Measurements from ENCODE around the gene ZSCAN31. TPM values are rescaled to one million over a fixed set of nuclear protein-coding genes. Genes with fewer than 3 reads are reported as not detected.

Gene ZSCAN31
- total and polyA plus RNA-seq, 2 experiments from 2014 or later, result 0.54 to 1.5 TPM

- H3K27me3 ChIP-seq (replicated peaks; ENCODE audit: insufficient read depth), result no peaks in the 10 kb centered on the region
- no peaks in the 10 kb centered on the region for H3K9me2 ChIP-seq (ENCODE audit: insufficient read depth)
- no peak overlapping the region for H3K27ac ChIP-seq
- no peak overlapping the region for H3K4me3 ChIP-seq
- in situ Hi-C loops (cut with MboI), result loop anchor here (25.0 kb wide), 1 partner anchor 1166 kb away; no protein-coding TSS in a partner anchor
- TF ChIP-seq EZH2 (IDR thresholded peaks at IDR 0.05; ENCODE audit: insufficient read depth, poor library complexity, severe bottlenecking), result no peak
- TF ChIP-seq EZH2phosphoT487 (IDR thresholded peaks at IDR 0.05; ENCODE audit: insufficient read depth, low read depth), result no peak
- H3K9me3 ChIP-seq (ENCODE audit: low read depth), result no peaks in the 10 kb centered on the region
- WGBS, 2 experiments (ENCODE audit: low coverage in 1 of 2, low lambda C conversion rate in 2 of 2, missing lambda C conversion rate in 2 of 2), result 84 to 86% methylated on average over 3 of the region's 3 CpGs
- H2AFZ ChIP-seq, result no peak overlapping the region
- H3K4me2 ChIP-seq (ENCODE audit: unreplicated experiment), result no peak overlapping the region
- no peak for DNase-seq
- H3K9ac ChIP-seq, result 0 out of 2 replicates have a peak overlapping the region, but pooled peaks have one; percentile 22
- H4K20me1 ChIP-seq (ENCODE audit: insufficient read depth), result no peaks in the 10 kb centered on the region
- no peaks in the 10 kb centered on the region for H3K36me3 ChIP-seq (ENCODE audit: low read depth)
- no peaks in the 10 kb centered on the region; the same call in none of the 2 replicates for H3F3A ChIP-seq (ENCODE audit: insufficient read depth)
- peaks cover 7% of the 10 kb centered on the region; the same call in 1 of the 2 replicates for H3K4me1 ChIP-seq (ENCODE audit: insufficient read depth)
- peaks cover 44% of the 10 kb centered on the region for H3K79me2 ChIP-seq (ENCODE audit: insufficient read depth)
Measured at GRCh38 chr6:28353356-28353755, 17.4 kb upstream of the ZSCAN31 start.

- no peaks in the 10 kb centered on the region for H3K9me2 ChIP-seq (ENCODE audit: insufficient read depth)
- TF ChIP-seq EZH2 (IDR thresholded peaks at IDR 0.05; ENCODE audit: insufficient read depth, poor library complexity, severe bottlenecking) (no peak), EZH2phosphoT487 (IDR thresholded peaks at IDR 0.05; ENCODE audit: insufficient read depth, low read depth) (no peak)
- no peak overlapping the region for H2AFZ ChIP-seq
- H3K4me1 ChIP-seq (ENCODE audit: insufficient read depth), result peaks cover 7% of the 10 kb centered on the region; the same call in 1 of the 2 replicates
- in situ Hi-C loops (cut with MboI), result loop anchor here (25.0 kb wide), 1 partner anchor 1164 kb away; no protein-coding TSS in a partner anchor
- no peak overlapping the region for H3K9ac ChIP-seq
- H3K27me3 ChIP-seq (replicated peaks; ENCODE audit: insufficient read depth), result 0 out of 2 replicates have a peak, but pooled peaks cover 6% of the 10 kb centered on the region
- H3F3A ChIP-seq (ENCODE audit: insufficient read depth), result no peaks in the 10 kb centered on the region; the same call in none of the 2 replicates
- no peaks in the 10 kb centered on the region for H4K20me1 ChIP-seq (ENCODE audit: insufficient read depth)
- no peak overlapping the region for H3K4me2 ChIP-seq (ENCODE audit: unreplicated experiment)
- H3K79me2 ChIP-seq (ENCODE audit: insufficient read depth), result peaks cover 44% of the 10 kb centered on the region
- H3K9me3 ChIP-seq (ENCODE audit: low read depth), result no peaks in the 10 kb centered on the region
- H3K27ac ChIP-seq, result no peak overlapping the region
- WGBS, 2 experiments (ENCODE audit: low coverage in 1 of 2, low lambda C conversion rate in 2 of 2, missing lambda C conversion rate in 2 of 2), result 72 to 85% methylated on average over 2 of the region's 2 CpGs
- H3K36me3 ChIP-seq (ENCODE audit: low read depth), result no peaks in the 10 kb centered on the region
- no peak overlapping the region for H3K4me3 ChIP-seq
- no peak for DNase-seq
Measured at GRCh38 chr6:28351493-28351925, 15.6 kb upstream of the ZSCAN31 start.

- no peak for DNase-seq
- Histone ChIP-seq H3F3A (ENCODE audit: insufficient read depth) (no peaks in the 10 kb centered on the region; the same call in none of the 2 replicates), H4K20me1 (ENCODE audit: insufficient read depth) (no peaks in the 10 kb centered on the region), H3K79me2 (ENCODE audit: insufficient read depth) (peaks cover 44% of the 10 kb centered on the region), H3K36me3 (ENCODE audit: low read depth) (no peaks in the 10 kb centered on the region), H3K27ac (no peak overlapping the region), H2AFZ (peak overlapping the region; percentile 100; the same call in 1 of the 2 replicates), H3K4me1 (ENCODE audit: insufficient read depth) (peaks cover 7% of the 10 kb centered on the region; the same call in 1 of the 2 replicates), H3K4me2 (ENCODE audit: unreplicated experiment) (peak overlapping the region; percentile 97), H3K27me3 (replicated peaks; ENCODE audit: insufficient read depth) (0 out of 2 replicates have a peak, but pooled peaks cover 6% of the 10 kb centered on the region), H3K9me2 (ENCODE audit: insufficient read depth) (no peaks in the 10 kb centered on the region), H3K9ac (0 out of 2 replicates have a peak overlapping the region, but pooled peaks have one; percentile 3), H3K4me3 (peak overlapping the region; percentile 92), H3K9me3 (ENCODE audit: low read depth) (no peaks in the 10 kb centered on the region)
- 68 to 71% methylated on average over 2 of the region's 2 CpGs for WGBS, 2 experiments (ENCODE audit: low coverage in 1 of 2, low lambda C conversion rate in 2 of 2, missing lambda C conversion rate in 2 of 2)
- in situ Hi-C loops (cut with MboI), result loop anchor here (25.0 kb wide), 1 partner anchor 1164 kb away; no protein-coding TSS in a partner anchor
- TF ChIP-seq EZH2 (IDR thresholded peaks at IDR 0.05; ENCODE audit: insufficient read depth, poor library complexity, severe bottlenecking), result no peak
- TF ChIP-seq EZH2phosphoT487 (IDR thresholded peaks at IDR 0.05; ENCODE audit: insufficient read depth, low read depth), result no peak
Measured at GRCh38 chr6:28351087-28351486, 15.1 kb upstream of the ZSCAN31 start.

DNA sequence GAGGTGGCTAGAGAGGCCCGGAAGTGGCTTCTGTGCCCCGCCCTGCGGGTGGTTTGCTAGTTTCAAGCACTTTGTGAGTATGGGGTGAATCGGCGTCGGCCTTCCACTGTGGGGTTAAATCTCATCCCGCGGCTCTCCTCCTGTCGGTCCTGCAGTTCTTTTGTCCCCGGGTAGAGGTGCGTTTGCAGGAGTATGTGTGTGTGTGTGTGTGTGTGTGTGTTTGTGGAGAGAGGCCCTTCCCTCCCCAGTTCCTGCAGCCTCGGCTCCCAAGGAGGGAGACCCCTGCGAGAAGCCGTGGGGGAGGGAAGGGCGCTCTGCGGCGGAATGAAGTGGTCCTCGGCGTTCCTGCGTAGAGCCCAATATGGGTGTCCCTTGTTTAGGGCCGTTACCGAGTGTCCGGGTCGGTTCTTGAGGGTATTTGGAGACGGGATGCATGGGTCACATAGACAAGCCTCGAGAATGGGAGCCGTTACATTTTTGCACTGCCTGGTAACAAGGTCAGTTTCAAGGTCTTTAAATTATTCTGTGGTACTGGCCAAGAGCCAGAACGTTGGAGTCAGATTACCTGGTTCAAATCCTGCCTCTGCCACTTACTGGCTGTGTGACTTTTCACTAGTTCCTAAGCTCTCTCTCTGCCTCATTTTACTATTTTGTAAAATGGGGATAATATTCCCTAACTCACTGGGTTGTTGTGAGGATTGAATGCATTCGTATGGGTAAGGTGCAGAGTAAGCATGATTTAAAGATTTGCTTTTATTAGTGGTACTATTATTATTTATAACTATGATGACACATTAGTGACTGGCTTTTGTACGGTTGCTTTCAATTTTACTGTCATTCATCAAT lies 14.2 kb upstream of the ZSCAN31 start, which contains the start of gene ZKSCAN3:
TSS of gene ZKSCAN3 (plus strand) at position 56 of the 846 bp plus-strand sequence. CDS start 9,640 bp downstream, outside the sequence.
- Histone ChIP-seq H3F3A (ENCODE audit: insufficient read depth) (no peaks in the 10 kb centered on the region; the same call in none of the 2 replicates), H3K9me2 (ENCODE audit: insufficient read depth) (no peaks in the 10 kb centered on the region), H2AFZ (peak within 1 kb of the TSS; percentile 100), H3K27ac (peak within 1 kb of the TSS; percentile 18; the same call in 1 of the 2 replicates), H3K4me2 (ENCODE audit: unreplicated experiment) (peak within 1 kb of the TSS; percentile 97), H3K9me3 (ENCODE audit: low read depth) (no peaks in the 10 kb centered on the region), H3K27me3 (replicated peaks; ENCODE audit: insufficient read depth) (0 out of 2 replicates have a peak, but pooled peaks cover 6% of the 10 kb centered on the region), H3K9ac (peak within 1 kb of the TSS; percentile 79), H4K20me1 (ENCODE audit: insufficient read depth) (no peaks in the 10 kb centered on the region), H3K4me1 (ENCODE audit: insufficient read depth) (peaks cover 3% of the 10 kb centered on the region; the same call in 1 of the 2 replicates), H3K36me3 (ENCODE audit: low read depth) (no peaks in the 10 kb centered on the region), H3K79me2 (ENCODE audit: insufficient read depth) (peaks cover 44% of the 10 kb centered on the region), H3K4me3 (peak within 1 kb of the TSS; percentile 92)
- 1% methylated on average over 30 of the region's 30 CpGs for WGBS, 2 experiments (ENCODE audit: low coverage in 1 of 2, low lambda C conversion rate in 2 of 2, missing lambda C conversion rate in 2 of 2)
- in situ Hi-C loops (cut with MboI), result loop anchor here (25.0 kb wide), 1 partner anchor 1163 kb away; no protein-coding TSS in a partner anchor
- TF ChIP-seq EZH2phosphoT487 (IDR thresholded peaks at IDR 0.05; ENCODE audit: insufficient read depth, low read depth) (no peak), EZH2 (IDR thresholded peaks at IDR 0.05; ENCODE audit: insufficient read depth, poor library complexity, severe bottlenecking) (no peak)
- DNase-seq, result peak; percentile 90

Measured in GM23248 (cell line).